NCI-H2081 treated with DMSO at 0.1 percent for 48 hours (cell line): ENCODE results near the gene FOXO3.
"Not testable (repeated sequence)": the region's sequence is repeated elsewhere in the genome, so short reads cannot be mapped to it uniquely, and the experiment has no call there.

ENCODE experiments used
- DNase-seq: peaks from one replicate; lab custom pipeline; 2025; lab: John Stamatoyannopoulos, UW

FOXO3 gene

DNA sequence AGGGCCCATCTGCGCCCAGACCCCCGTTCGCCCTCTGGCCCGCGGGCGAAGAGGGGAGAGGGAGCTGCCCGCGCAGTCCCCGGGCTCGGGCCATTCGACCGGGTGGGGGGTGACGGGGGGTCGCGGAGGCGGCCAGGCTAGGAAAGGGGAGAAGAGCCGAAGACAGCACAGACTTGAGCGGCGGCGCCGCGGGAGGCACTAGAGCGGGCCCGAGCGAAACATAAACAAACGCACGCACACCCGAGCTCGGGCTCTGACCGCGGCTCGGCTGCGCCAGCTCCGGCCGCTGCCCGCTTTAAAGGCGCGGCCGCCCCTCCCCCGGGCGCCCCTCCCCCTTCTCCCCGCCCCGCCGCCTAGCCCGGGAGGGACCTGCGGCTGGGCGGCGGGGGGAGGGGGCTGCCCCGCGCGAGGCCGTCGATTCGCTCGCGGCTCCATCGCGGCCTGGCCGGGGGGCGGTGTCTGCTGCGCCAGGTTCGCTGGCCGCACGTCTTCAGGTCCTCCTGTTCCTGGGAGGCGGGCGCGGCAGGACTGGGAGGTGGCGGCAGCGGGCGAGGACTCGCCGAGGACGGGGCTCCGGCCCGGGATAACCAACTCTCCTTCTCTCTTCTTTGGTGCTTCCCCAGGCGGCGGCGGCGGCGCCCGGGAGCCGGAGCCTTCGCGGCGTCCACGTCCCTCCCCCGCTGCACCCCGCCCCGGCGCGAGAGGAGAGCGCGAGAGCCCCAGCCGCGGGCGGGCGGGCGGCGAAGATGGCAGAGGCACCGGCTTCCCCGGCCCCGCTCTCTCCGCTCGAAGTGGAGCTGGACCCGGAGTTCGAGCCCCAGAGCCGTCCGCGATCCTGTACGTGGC, at the start of gene FOXO3:
TSS of gene FOXO3 (plus strand) at position 455 of the 846 bp plus-strand sequence. CDS start at position 747, 292 bp downstream.
- DNase-seq = no peak

DNA sequence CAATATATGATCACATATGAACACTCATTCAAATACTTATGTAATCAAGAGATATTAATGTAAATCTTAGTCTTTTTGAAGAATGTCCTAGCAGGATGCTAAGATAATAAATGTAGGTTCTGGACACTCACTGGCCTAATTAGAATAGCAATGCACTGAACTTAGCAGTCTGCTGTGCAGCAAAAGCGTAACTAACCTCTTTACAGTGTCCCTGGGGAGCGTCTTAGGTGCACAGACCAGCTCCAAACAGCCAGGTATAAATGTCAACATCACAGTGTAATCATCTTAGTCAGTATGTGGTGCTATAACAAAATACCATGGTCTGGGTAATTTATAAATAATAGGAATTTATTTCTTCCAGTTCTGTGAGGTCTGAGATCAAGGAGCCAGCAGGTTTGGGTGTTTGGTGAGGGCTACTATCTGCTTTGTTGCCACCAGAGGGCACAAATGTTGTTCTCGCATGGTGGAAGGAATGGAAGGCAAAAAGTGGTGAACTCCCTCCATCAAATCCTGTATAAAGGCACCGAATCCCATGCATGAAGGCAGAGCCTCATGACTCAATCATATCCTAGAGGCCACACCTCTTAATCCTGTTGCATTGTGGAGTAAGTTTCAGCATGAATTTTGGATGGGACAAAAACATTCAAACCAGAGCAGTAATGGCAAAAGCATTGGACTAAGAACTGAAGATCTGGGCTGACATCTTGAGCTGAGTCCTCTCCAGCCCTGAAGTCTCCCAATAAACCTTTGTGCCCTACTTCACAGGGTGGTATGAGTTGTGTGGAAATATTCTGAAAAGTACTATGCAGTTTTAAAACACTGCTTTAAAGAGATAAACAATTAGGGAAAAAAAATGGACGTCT, 41.8 kb upstream of the FOXO3 start:
- DNase-seq = no peak

DNA sequence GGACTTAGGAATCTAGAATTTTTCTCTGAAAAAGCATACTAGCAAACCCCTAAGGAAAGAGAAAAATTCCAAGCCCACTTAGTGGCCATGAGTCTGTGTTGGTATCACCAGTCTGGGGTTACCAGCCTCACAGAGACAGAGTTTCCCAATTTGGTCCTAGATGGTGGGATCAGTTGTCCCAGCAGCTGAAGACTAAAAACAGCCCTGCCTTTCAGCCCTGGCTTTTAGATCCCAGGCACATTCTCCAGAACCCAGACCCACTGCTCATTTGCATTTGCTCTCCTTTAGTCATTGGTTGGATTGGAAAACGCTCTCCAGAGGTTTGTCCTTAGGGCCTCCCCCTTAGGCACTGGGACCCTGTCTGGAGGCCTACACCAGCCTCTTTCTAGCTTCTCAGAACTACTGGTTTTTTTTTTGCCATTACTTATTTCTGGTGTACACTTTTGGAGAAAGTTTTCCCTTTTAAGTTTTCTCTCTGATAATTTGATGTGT, 39.1 kb upstream of the FOXO3 start:
- DNase-seq = no peak

DNA sequence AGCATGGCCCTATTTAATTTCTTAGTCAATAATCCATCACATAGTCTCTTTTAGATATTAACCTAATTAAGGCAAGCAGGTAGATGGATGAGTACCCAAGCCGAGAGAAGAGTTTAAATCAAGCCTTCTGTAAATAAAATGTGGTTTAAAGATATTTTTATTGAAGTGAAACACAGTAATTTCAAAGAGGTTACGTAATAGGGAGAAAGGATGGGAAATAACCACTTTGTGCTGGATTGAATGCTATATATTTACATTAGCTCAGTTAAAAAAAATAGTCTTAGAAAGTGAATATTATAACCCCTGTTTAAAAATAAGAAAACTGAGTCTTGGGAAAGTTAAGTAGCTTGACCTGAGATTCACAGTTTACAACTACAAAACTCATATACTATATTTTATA, 37.0 kb upstream of the FOXO3 start:
- DNase-seq = no peak

DNA sequence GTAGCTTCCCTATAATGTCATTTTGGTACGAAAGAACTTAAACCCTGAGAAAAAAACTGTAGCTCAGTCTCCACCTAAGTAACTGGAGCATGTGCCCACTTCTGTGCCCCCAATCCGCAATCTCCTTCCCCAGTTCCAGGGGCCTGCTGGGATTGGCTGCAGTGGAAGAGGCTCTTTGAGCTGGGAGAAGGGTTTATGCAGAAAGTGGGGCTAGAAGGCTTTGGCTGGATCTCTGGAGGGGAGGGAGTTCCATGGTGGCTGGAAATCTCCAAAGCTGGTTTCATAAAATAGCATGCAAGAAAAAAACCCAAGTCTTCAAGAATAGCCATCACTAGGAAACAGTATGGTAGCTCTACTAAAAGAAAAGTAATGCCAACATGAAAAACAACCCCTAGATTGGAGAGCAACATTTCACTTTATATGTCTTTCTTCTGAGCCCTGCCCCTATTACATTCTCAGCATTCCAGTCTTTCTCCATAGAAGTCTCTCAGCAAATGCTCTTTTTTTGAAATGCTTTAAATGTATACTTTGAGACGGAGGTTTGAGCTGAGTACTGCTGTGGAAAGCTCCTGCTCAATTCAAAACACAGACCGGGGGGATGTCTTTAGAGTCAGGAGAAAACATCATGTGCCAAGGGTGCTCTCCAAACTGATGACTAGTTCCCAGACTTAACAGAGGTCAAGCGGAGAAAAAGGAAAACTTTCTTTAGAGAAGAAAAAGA, 36.0 kb upstream of the FOXO3 start:
- no peak for DNase-seq

DNA sequence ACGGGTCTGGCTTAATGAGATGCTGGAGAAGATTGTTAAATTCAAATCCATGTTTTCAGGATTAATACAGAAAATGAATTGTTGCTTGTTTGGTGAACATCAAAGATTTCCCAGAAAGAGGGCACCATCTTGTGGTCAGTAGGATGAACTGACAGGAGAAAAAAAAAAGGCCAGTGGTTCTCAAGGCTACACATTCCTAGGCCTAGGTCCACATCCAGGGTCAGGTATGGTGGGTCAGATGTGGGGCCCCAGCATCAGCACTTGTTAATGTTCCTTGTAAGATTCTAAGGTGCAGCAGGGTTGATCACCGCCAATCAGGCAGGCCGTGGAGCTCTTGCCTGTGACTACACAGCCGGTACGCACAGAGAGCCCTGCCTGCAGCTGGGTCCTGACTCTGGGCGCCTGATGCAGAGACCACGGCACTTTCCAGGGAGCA, 34.0 kb upstream of the FOXO3 start:
- no peak for DNase-seq

DNA sequence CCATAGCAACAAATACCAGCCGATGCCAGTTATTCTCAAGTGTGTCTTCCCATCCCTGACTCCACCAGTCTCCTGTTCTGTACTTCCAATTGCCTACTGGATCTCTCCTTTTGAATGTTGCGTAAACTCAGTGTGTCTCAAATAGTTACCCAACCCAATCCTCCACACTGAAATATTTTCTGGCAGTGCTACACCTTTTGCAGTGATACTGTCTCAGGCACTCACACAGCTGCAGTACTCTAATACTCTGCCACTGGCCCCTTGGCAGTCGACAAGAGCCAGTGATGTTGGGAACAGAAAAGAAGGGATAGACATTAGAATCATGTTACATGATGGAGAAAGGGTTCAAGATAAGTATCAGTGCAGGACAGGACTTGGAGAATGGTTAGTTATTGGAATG, 31.8 kb upstream of the FOXO3 start:
- DNase-seq = no peak

DNA sequence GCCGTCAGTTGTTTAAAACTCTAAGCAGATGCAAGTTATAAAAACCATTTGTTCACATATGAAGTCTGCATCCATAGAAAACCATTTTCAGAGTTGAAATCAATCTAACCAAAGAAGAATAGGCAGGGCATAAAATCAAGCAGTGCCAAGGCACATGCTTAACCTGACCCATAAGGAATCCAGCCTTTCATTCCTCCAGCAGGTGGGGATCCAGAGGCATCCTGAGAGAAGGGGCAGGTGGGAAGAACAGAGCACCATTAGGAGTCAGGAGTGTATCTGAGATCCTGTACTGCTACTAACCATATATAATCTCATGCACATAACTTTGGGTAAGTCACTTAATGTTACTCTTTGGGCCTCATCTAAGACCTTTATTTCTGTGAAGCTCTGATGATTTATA, 29.4 kb upstream of the FOXO3 start:
- DNase-seq = no peak

DNA sequence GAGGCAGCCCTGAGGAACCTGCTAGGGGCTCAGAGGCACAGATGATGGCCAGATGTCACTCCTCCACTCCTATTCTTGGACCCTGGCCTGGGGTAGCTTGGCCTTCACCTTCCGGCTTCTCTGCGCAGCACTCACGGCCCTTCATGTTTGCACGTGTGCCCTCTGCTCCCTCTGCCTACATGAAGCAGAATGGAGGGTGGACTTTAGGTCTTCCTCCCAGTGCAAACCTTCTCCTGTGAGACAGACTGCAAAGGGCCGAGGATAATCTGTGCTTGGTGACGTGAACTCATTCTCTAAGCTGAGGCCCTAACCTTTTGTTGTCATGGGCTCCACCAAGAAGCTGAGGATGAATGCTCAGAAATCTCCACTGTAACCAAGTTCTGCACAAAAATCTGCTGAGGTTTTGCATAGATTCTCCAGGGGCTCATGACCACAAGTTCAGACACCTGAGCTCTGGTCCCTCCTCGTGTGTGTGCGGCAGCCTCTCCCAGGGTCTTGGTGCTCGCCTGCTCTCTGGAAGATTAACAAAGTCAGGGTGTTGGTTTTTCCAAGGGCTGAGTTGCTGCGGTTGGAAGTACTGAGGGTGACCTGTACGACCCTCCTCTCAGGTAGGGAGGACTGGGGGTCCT, 25.5 kb upstream of the FOXO3 start:
- no peak for DNase-seq

DNA sequence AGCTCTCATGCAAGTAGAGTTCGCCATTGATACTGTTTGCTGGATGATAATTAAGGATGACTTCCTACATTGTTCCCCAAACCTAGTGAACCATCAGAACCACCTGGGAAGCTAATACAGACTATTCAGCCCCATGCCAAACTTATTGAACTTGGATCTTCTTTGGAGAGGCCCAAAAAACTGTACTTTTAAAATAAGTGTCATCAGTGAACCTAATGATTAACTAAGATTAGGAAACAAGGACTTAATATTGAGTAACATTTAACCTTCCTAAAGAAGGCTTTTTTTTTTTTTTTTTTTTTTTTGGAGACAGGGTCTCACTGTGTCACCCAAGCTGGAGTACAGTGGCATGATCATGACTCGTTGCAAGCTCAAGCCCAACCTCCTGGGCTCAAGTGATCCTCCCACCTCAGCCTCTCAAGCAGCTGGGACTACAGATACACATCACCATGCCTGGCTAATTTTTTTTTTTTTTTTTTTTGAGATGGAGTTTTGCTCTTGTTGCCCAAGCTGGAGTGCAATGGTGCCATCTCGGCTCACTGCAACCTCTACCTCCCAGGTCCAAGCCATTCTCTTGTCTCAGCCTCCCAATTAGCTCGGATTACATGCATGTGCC, 24.7 kb upstream of the FOXO3 start:
- DNase-seq = not testable (repeated sequence)

DNA sequence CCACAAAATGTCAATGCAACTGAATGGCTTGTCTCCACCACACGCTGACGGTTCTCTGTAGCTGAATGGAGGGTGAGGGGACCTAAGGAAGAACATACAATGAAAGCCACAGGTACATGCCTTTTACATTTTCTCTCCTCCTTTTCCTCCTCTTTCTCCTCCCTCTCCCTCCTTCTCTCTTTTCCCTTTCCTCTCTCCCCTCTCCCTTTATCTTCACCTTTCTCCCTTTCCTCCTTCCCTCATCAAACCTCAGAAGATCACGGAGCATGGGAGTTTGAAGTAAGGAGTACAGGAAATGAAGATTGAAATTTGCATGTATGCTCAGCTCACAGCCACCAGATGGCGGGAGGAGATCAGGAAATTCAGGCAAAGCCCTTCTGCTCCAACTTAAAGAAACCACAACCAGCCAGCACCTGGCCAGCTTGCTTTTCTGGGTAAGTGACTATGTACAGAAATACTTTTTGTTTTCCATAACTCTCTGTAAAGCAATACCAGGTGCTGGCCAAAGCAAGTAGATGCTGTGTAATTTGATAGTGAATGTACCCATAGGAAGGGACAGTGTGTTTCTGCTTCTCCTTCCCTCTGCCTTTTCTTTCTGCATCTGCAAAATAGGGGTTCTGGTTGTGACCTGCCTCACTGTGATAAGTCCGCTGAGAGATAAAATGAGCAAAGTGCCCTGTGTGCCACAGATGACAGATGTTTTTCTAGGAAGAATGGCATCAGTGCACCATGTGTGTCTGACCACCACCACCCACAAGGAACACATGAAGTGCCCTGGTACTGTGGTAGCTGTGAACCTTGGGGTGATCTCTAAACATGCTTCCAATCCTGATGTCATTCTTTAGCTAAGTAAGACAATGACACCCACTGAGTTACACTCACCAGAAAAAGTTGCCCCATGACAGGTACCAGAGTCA, 18.6 kb upstream of the FOXO3 start:
- no peak for DNase-seq

DNA sequence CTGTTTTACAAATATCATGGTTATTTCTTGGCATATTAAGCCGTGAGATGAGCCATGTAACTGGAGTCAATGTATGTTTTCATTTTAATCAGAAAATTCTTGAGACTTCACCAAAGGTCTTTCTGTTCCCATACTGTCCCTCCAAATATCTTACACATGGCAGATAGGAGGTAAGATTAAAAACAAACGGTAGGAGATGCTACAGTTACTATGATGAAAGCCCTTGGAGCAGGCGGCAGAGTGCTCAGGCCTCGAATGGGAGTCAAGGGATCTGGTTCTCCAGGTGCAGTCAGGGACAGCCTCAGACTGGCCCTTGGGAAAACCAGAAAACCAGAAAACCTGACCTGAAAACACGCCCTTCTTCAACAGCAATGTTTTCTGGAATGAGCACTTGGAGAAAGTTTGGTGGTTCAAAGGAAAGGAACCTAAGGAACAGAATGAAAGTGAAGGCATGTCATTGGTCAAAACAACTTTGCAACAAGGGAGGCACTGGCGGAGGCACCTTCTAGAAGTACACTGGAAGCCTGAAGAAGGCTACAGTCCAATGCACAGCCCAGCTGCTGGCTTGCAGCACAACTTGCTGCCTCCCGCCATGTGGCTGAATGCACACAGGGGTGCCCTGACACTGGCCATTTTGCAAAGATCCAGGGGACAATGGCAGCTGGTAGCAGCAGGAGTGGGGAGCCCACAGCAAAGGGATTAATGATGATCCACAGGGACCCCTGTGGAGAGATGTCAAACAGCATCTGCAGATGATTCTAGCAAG, 17.4 kb upstream of the FOXO3 start:
- no peak for DNase-seq

DNA sequence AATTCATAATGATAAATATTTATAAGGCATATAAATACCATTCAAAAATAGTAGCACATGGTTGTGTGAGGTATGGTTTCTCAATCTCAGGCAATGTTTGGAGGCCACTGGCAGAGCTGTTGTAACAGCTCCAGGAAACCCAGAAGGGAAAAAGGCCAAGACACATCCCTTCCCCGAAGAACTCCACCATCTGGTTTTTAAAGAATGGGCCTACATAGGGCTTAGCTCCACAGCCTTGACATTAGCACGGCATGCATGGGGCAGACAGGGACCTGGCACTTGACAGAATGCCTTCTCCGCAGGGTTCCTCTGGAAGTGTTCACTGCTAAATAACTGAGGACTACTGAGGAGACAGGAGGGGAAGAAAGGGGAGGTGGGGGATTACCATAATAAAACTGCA, 16.1 kb upstream of the FOXO3 start:
- DNase-seq = no peak

DNA sequence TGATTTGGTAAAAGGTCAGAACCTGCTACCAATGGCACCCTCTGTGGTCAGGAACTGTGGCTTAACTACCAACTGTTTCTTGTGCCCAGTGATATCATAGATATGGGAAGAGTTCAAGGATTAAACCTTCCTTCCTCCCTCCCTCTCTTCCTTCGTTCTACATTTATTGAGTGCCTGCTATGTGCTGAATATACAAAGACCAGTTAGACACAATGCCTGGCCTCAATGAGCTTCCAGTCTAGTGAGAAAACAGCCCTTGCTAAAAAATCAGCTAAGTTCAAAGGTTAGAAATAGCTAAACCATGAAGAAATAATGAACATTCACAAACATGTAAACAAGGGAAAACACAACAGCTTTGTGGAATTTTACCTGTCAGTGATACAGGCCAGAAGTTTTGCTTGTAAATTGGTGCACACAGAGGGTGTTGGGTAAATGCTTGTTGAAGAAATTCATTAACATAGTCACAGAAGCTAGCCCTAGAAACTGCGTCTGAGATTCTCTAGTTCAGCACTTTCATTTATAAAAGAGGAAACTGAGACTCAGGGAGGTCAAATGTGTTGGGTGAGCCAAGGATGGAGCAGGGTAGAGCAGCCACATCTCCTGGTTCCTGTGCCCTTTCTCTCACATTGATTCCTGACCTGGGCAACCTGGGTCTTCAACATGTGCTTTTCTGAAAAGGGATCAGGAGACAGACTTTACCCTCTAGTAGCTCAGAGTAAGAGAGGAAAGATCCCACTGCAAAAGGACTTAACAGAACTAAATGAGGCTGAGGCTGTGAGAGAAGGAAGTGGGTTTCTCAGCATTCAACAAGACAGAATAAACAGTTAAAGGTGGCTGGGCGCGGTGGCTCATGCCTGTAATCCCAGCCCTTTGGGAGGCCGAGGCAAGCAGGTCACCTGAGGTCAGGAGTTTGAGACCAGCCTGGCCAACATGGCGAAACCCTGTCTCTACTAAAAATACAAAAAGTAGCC, 14.4 kb upstream of the FOXO3 start:
- no peak for DNase-seq

DNA sequence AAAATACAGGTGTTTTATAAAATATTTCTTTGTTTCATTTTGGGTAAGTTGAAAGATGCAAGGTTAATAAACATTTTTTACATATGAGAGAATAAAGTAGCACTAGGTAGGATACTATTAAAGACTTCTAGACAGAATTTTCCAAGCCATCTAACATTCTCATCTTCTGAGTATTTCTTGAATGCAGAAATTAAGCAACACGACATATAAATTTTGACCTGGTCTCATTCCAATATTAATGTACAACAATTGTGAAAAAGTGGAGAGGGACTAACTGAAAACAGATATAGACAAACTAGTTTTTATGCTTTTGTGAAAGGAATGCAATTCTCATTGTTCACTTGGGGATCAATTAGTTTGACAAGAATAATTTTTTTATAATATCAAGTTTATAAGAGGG, 11.5 kb upstream of the FOXO3 start:
- no peak for DNase-seq

DNA sequence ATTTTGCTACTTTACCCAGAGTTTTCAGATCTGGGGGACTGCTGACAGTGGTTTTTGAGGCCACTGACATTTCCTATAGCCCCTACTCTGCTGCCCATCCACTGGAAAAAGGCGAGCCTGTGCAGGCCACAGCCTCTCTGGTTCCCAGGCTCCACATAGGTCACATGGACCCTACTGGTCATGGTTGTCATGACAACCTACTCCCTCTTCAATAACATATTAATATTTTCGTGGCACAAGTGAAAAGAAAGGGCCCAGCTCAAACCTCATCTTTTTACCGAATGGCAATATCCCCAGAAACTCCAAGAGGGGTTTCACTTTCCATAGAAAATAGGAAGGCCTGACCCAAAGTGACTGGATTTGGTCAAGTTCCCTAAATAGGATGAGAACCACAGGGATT, 11.0 kb upstream of the FOXO3 start:
- DNase-seq = no peak

DNA sequence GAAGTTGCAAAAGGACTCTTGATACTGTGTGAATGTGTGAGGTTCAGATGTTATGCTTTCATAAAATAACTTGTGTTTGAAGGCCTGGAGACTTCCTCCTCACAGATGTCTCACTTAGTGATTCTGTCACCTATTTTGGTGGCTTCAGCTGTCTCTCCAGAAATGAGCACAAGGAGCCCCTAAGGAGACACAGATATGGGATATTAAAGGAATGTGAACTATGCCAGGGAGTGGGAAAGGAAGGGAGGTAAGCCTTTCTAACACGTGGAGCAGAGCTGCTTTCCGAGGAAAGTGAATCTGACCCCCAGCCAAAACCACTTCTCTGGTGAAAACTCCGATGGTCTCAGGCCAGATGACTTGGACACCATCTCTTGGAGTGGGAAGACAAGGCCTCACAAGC, 10.5 kb upstream of the FOXO3 start:
- no peak for DNase-seq

DNA sequence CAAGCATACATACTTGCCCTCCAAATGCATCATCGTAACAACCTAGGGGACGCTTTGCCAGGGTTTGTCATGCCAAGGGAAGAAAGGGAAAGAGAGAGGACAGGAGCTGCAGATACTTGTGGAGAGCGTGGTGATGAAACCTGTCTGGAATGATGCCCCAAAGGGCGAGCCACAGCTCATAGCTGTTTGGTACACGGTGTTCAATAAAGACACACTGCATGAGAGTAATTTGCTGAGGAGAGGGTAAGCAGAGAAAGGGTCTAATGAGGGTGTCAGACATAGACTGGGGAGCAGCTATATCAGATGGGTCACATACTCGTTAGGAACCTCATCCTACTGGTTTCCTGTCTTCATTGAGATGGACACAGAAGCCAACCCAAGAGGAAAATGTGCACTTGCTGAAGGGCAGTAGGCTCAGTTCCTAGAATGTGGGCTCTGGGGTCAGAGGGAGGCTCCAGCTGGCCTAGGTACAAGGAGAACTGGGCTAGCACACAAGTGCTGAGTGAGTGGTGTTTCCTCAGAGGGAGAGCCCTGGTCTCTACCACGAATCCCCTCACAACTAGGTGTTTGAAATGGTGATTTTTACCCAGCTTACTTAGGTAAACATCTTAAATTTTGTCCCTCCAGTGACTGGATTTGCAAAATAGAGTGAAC, 5.2 kb upstream of the FOXO3 start:
- DNase-seq = no peak
